Measurements from ENCODE around the gene NAA40. TPM values are rescaled to one million over a fixed set of nuclear protein-coding genes. Genes with fewer than 3 reads are reported as not detected.
A peak's percentile ranks its signal among the peaks of the same experiment; 100 is the strongest.

NAA40 gene
- total and polyA plus RNA-seq, 2 of the 13 experiments (the other 11 are each of a cell fraction or from before 2014, with no cell fraction given) = 11.1 to 17.9 TPM

- TF ChIP-seq GLI4 (CRISPR knock-in tag; IDR thresholded peaks at IDR 0.05; ENCODE audit: borderline replicate concordance) (no peak), SP5 (CRISPR knock-in tag; IDR thresholded peaks at IDR 0.05; ENCODE audit: borderline replicate concordance, low read depth) (no peak), SNAPC2 (CRISPR knock-in tag; IDR thresholded peaks at IDR 0.05) (no peak), NAIF1 (CRISPR knock-in tag; IDR thresholded peaks at IDR 0.05; ENCODE audit: borderline replicate concordance) (no peak), REL (CRISPR knock-in tag; conservative IDR thresholded peaks at IDR 0.05) (no peak), ZFX (CRISPR knock-in tag; IDR thresholded peaks at IDR 0.05; ENCODE audit: low read depth) (peak; percentile 24; the same call in 1 of the 2 replicates), PRDM10 (CRISPR knock-in tag; IDR thresholded peaks at IDR 0.05; ENCODE audit: low read depth) (no peak), TOE1 (CRISPR knock-in tag; IDR thresholded peaks at IDR 0.05) (no peak), IRF1 (CRISPR knock-in tag; IDR thresholded peaks at IDR 0.05; ENCODE audit: low read depth) (no peak), ETS1 (CRISPR knock-in tag; IDR thresholded peaks at IDR 0.05) (no peak), CTCF (CRISPR knock-in tag; IDR thresholded peaks at IDR 0.05) (peak; percentile 84), MIXL1 (CRISPR knock-in tag; IDR thresholded peaks at IDR 0.05) (0 out of 2 replicates have a peak, but pooled peaks have one; percentile 20), GATA4 (IDR thresholded peaks at IDR 0.05; ENCODE audit: borderline replicate concordance, low read depth) (no peak), ZBTB44 (CRISPR knock-in tag; IDR thresholded peaks at IDR 0.05) (no peak), ZNF207 (IDR thresholded peaks at IDR 0.05; ENCODE audit: borderline replicate concordance) (no peak), RARA (CRISPR knock-in tag; IDR thresholded peaks at IDR 0.05) (no peak), BCL6 (CRISPR knock-in tag; IDR thresholded peaks at IDR 0.05) (no peak), ZFP90 (CRISPR knock-in tag; IDR thresholded peaks at IDR 0.05; ENCODE audit: borderline replicate concordance) (no peak), ZMYM2 (CRISPR knock-in tag; IDR thresholded peaks at IDR 0.05) (no peak), PHF8 (CRISPR knock-in tag; IDR thresholded peaks at IDR 0.05) (peak; percentile 34; the same call in 1 of the 2 replicates), SCMH1 (CRISPR knock-in tag; IDR thresholded peaks at IDR 0.05; ENCODE audit: borderline replicate concordance) (no peak), NCOA1 (CRISPR knock-in tag; IDR thresholded peaks at IDR 0.05) (no peak)
Observed at GRCh38 chr11:63945477-63946163, 6.8 kb downstream of the NAA40 start (continued).
